WI38 (cell line): Measurements from ENCODE around the gene SCYL1.
"Not testable (repeated sequence)": the region's sequence is repeated elsewhere in the genome, so short reads cannot be mapped to it uniquely, and the experiment has no call there.

ENCODE experiments used
- H3K4me3 ChIP-seq: 2 replicates; pipeline ENCODE4 v1.5.1; 2011; ENCODE audit warnings: low read depth, mild to moderate bottlenecking, control low read depth, low read length
- CTCF ChIP-seq: IDR thresholded peaks from 2 replicates; pipeline ENCODE4 v1.5.1; 2012; ENCODE audit warnings: low read depth, mild to moderate bottlenecking, control low read depth, low read length

SCYL1 gene

GRCh38 chr11:65562788-65563187 lies 37.9 kb downstream of the SCYL1 start:
- no peak for TF ChIP-seq CTCF
- no peak overlapping the region for H3K4me3 ChIP-seq

GRCh38 chr11:65563601-65564000 lies 38.7 kb downstream of the SCYL1 start:
- no peak for TF ChIP-seq CTCF

GRCh38 chr11:65564879-65565559 lies 40.1 kb downstream of the SCYL1 start:
- not testable (repeated sequence) for H3K4me3 ChIP-seq

More at GRCh38 chr11:65563601-65564000, 38.7 kb downstream of the SCYL1 start:
- no peak overlapping the region for H3K4me3 ChIP-seq

- no peak overlapping the region for H3K4me3 ChIP-seq
- TF ChIP-seq CTCF: no peak
Observed at GRCh38 chr11:65565624-65566453, 41.0 kb downstream of the SCYL1 start.

GRCh38 chr11:65569164-65569972 lies 44.5 kb downstream of the SCYL1 start:
- TF ChIP-seq CTCF: no peak
- H3K4me3 ChIP-seq: peak overlapping the region; percentile 77

- no peak for TF ChIP-seq CTCF
- H3K4me3 ChIP-seq: peak within 1 kb of the TSS; percentile 77
Observed at GRCh38 chr11:65569973-65570918, 45.4 kb downstream of the SCYL1 start, which contains the start of gene ZNRD2. Gene ZNRD2 (plus strand): TSS chr11:65570477. CDS start chr11:65570492, 15 bp downstream.

- peak overlapping the region; percentile 77 for H3K4me3 ChIP-seq
- TF ChIP-seq CTCF: no peak
Observed at GRCh38 chr11:65571420-65571819, 46.5 kb downstream of the SCYL1 start.
